ENCODE results near the gene MYO15B. TPM values are rescaled to one million over a fixed set of nuclear protein-coding genes. Genes with fewer than 3 reads are reported as not detected.

MYO15B gene
- total and polyA plus RNA-seq, 2 of the 13 experiments (the other 11 are each of a cell fraction or from before 2014, with no cell fraction given) = 2.8 to 8.1 TPM

DNA sequence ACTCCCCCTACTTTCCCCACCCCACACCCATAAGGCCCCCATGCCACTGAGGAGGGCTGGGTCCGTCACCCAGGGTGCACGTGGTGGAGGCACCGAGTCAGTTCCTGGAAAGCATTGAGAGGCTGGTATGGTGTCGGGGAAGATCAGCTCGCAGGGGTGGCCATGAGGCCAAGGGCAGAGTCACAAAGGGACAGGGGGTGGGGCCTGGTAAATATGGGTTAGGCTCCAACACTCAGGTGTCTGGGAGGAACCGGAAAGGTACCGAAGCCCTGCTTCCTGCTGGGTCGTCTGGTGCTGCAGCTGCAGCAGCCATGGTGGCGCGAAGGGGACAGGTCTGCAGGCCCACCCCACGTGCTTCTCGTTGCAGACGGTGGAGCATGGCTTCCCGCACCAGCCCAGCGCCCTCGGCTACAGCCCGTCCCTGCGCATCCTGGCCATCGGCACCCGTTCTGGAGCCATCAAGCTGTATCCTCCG, 31.9 kb upstream of the MYO15B start (continued):
- TF ChIP-seq ZNF891 (CRISPR knock-in tag; IDR thresholded peaks at IDR 0.05) (no peak), KLF9 (CRISPR knock-in tag; IDR thresholded peaks at IDR 0.05; ENCODE audit: low read depth) (no peak), ZFP91 (CRISPR knock-in tag; IDR thresholded peaks at IDR 0.05; ENCODE audit: borderline replicate concordance) (peak; percentile 31; the same call in 1 of the 2 replicates), STAT6 (CRISPR knock-in tag; IDR thresholded peaks at IDR 0.05; ENCODE audit: borderline replicate concordance) (no peak), GABPB1 (CRISPR knock-in tag; IDR thresholded peaks at IDR 0.05) (peak; percentile 50; the same call in 1 of the 2 replicates), ZBTB4 (CRISPR knock-in tag; IDR thresholded peaks at IDR 0.05; ENCODE audit: borderline replicate concordance) (peak; percentile 51; the same call in 1 of the 2 replicates), ZBED4 (CRISPR knock-in tag; IDR thresholded peaks at IDR 0.05; ENCODE audit: borderline replicate concordance) (peak; percentile 18; the same call in 1 of the 2 replicates), DNMT1 (CRISPR knock-in tag; IDR thresholded peaks at IDR 0.05) (0 out of 2 replicates have a peak, but pooled peaks have one; percentile 20), KAT7 (CRISPR knock-in tag; IDR thresholded peaks at IDR 0.05; ENCODE audit: borderline replicate concordance) (no peak)
- TF ChIP-seq, protein P1, sequence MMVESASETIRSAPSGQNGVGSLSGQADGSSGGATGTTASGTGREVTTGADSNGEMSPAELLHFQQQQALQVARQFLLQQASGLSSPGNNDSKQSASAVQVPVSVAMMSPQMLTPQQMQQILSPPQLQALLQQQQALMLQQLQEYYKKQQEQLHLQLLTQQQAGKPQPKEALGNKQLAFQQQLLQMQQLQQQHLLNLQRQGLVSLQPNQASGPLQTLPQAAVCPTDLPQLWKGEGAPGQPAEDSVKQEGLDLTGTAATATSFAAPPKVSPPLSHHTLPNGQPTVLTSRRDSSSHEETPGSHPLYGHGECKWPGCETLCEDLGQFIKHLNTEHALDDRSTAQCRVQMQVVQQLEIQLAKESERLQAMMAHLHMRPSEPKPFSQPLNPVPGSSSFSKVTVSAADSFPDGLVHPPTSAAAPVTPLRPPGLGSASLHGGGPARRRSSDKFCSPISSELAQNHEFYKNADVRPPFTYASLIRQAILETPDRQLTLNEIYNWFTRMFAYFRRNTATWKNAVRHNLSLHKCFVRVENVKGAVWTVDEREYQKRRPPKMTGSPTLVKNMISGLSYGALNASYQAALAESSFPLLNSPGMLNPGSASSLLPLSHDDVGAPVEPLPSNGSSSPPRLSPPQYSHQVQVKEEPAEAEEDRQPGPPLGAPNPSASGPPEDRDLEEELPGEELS (CRISPR knock-in tag; IDR thresholded peaks at IDR 0.05) = 0 out of 2 replicates have a peak, but pooled peaks have one; percentile 22
- TF ChIP-seq, protein P2, sequence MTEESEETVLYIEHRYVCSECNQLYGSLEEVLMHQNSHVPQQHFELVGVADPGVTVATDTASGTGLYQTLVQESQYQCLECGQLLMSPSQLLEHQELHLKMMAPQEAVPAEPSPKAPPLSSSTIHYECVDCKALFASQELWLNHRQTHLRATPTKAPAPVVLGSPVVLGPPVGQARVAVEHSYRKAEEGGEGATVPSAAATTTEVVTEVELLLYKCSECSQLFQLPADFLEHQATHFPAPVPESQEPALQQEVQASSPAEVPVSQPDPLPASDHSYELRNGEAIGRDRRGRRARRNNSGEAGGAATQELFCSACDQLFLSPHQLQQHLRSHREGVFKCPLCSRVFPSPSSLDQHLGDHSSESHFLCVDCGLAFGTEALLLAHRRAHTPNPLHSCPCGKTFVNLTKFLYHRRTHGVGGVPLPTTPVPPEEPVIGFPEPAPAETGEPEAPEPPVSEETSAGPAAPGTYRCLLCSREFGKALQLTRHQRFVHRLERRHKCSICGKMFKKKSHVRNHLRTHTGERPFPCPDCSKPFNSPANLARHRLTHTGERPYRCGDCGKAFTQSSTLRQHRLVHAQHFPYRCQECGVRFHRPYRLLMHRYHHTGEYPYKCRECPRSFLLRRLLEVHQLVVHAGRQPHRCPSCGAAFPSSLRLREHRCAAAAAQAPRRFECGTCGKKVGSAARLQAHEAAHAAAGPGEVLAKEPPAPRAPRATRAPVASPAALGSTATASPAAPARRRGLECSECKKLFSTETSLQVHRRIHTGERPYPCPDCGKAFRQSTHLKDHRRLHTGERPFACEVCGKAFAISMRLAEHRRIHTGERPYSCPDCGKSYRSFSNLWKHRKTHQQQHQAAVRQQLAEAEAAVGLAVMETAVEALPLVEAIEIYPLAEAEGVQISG (CRISPR knock-in tag; IDR thresholded peaks at IDR 0.05) = peak; percentile 20; the same call in 1 of the 2 replicates

Measured in HepG2 (cell line).